Activated CD8-positive, alpha-beta memory T cell treated with anti-CD3 and anti-CD28 coated beads, Interleukin-2, amount 50 U/mL, for 24 hours (primary cell): Measurements from ENCODE around the gene G0S2.

ENCODE experiments used
- DNase-seq: peaks from one replicate; pipeline ENCODE4 v3.0.0-alpha.2; 2020; ENCODE audit errors: extremely low read depth

G0S2 gene

GRCh38 chr1:209648931-209649776, 26.1 kb upstream of the G0S2 start:
- no peak for DNase-seq

- no peak for DNase-seq
These were observed 24.8 kb upstream of the G0S2 start for GRCh38 chr1:209650454-209650853.

DNA sequence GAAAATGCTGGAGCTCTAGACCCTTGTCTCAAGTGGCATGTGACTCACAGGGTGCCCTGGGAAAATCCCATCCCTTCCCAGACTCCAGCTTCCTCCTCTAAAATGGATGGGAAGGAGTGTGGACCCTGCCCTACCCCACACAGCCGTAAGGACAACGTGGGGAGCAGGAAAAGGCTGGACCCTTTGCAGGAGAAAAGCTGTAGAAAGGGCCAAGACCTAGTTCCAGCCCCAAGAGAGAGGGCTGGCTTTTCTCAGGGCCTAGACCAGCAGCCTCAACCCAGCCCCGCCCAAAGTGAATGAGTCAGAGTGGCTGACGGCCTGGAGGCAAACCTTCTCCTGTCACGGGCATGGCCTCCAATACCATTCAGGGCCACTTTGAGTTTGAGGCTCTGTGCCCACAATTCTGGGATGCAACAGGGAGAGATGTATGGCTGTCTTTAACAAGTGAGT, 24.0 kb upstream of the G0S2 start:
- no peak for DNase-seq

- DNase-seq, result no peak
These were observed 23.0 kb upstream of the G0S2 start, which contains the start of gene LAMB3 for GRCh38 chr1:209652121-209652735. TSS of gene LAMB3 (minus strand) at chr1:209652425. CDS start at chr1:209650944, 1,481 bp downstream.

- no peak for DNase-seq
These were observed 22.3 kb upstream of the G0S2 start for GRCh38 chr1:209652873-209653401.

GRCh38 chr1:209653915-209654351, 21.3 kb upstream of the G0S2 start:
- no peak for DNase-seq

DNA sequence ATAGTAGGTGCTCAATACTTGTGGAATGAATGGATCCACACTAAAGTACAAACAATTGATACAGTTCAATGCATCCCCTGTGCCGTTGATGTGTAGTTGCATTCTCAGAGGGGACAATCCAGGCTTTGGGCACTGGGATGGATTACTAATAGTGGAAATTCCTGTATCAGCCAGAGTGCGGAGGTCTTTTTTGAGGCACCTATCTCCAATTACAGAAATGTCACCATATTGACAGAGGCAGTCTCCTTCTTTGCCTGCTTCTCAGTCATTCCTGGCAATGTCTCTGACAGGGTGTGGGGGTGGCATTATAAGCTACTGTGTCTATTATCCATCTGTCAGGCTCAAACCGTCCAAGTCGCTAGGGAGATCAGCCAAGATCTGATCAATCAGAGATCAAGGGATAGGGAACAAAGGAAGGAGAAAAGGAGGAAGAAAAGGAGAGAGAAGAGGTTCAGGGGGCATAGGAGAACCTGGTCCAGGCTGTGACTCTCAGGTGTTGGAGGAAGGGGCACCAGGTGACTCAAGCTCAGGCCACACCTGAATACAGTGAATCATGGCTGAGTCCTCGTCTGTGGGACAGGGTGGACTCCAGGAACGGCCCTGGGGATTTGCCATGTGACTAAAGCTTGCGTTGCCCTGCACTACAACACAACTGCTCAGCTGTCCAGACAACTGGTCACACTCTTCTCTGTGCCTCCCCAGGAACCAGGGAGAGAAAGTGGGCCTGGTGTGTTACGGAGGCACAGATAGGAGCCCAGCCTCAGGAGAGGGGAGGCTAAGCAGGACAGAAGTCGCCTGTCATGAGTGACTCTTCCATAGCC, 19.6 kb upstream of the G0S2 start:
- DNase-seq, result no peak

DNA sequence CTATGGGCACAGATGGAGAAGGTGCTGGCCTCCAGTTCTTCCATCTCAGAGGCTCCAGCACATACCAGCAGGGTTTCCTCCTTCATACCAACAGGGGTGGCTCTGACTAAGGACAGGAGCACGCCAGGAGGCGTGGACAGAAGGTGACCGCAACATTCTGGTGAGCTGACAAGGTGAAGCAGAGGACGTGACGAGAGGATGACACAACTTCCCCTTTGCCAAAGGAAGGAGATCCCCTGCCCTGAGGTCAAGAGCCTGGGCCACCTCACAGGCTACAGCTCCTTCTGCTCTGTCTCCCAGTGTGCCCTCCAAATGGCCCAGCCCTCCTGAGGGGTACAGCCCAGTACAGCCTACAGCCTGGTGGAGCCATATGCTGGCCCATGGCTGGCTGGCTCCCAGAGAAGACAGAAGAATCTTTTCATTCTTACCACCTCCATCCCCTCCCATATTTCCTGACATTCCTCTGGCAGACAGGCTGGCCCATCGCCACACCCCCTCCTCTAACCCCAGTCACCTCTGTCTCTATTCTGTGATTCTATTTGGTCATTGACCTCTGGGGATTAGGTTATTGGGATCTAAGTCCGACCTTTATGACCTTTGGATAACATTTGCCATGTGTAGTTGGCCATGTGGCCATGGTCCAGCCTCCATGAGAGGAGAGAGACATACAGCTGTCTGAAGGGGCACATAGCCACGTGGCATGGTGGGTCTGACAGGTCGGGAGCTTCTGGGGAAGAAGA, 17.9 kb upstream of the G0S2 start:
- DNase-seq, result no peak

DNA sequence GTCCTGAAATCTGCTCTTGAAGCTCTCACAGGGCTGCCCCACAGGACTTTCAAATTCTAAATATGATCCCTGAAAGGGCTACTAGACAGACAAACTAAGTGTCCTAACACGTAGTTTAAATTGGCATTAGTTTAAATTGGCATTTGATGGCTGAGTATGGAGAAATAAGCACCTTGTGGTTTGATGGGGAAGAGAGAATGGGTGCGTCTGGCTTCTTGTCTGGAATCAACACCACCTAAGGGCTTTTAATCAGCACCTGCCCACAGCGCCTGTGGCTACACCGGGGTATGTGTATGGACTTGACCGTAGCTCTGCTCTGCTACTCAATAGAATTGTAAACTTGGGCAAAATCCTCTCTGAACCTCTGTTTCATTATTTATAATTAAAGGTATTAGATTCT, 17.3 kb upstream of the G0S2 start:
- no peak for DNase-seq

- no peak for DNase-seq
These were observed 15.3 kb upstream of the G0S2 start for GRCh38 chr1:209659909-209660308.

DNA sequence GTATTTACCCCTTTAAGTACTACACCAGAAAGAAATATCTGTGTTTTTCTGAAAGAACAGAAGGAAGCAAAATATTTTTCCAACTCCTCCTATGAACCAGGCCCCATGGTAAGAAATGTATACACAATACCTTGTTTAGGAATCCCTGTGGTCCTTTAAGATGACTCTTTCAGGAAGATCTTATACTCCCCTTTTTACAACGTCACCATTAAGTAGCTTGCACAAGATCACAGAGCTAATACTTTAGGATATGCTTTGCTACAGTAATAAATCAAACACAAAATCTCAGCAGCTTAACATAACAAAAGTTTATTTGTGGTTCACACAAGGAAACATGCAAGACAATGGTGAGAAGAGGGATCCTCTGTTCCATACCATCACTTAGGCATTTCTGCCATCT, 14.1 kb upstream of the G0S2 start:
- no peak for DNase-seq

- DNase-seq, result no peak
These were observed 12.3 kb upstream of the G0S2 start for GRCh38 chr1:209662879-209663327.

DNA sequence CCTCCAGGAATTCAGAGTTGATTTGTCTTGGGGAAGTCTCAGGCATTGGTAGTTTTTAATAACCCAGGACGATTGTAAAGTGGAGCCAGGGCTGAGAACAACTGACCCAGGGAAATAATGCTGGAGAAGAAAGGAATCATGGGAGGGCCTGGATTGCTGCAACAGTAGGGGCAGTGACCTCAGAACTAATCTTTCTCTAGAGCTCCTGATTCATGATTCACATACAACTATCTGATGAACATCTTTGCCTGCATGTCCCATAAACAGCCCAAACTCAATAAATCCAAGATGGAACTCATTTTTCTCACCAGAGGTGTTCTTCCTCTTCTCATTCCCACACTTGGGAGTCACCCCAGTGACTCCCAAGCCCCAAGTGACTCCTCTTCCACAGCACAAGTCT, 8.1 kb upstream of the G0S2 start:
- DNase-seq, result no peak

DNA sequence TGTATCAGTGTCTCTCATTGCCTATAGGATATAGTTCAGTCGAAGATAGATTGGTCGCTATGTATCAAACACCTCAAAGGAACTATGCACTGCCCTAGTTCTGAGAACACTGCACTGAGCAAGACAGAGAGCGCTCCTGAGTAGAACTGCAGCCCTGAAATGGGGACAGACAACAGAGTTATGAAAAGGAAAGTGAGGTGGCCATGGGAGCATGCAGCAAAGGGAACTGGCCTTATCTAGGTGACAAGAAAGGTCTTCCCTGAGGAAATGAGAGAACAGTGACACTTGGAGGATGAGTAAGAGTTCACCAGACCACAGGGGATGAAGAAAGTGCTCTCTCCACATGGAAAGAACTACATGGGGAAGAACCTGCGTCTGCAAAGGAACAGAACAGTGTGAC, 7.5 kb upstream of the G0S2 start:
- no peak for DNase-seq

DNA sequence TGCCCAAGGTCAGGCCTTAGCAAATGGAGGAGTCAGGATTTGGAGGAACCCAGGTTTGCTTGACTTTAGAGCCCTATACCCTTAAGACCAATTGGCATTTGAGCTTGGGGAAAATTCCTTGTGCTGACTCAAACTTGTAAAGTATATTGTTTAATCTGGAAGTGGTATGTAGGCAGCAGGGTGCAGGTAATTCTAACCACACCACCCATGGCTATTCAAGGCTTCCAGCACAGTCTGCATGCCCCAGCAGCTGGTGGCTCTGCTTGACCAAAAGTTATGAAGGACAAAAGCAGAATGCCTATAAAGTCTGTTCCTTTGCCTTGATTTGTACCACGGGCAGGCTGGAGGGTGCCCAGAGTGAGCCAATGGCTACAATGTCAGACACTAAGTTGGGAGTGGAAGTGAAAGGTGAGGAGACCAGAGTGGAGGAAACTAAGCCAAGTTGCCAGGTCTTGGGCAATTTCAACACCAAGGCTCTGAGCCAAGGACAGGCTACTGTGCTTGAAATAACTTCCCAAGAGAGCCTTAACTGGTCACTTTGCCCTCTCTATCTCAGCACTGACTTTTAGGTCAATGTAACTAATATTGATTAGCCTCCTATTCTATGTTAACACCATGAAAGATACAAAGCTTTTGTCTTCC, 4.7 kb upstream of the G0S2 start:
- DNase-seq, result no peak

- DNase-seq, result no peak
These were observed 2.2 kb upstream of the G0S2 start for GRCh38 chr1:209672705-209673630.

DNA sequence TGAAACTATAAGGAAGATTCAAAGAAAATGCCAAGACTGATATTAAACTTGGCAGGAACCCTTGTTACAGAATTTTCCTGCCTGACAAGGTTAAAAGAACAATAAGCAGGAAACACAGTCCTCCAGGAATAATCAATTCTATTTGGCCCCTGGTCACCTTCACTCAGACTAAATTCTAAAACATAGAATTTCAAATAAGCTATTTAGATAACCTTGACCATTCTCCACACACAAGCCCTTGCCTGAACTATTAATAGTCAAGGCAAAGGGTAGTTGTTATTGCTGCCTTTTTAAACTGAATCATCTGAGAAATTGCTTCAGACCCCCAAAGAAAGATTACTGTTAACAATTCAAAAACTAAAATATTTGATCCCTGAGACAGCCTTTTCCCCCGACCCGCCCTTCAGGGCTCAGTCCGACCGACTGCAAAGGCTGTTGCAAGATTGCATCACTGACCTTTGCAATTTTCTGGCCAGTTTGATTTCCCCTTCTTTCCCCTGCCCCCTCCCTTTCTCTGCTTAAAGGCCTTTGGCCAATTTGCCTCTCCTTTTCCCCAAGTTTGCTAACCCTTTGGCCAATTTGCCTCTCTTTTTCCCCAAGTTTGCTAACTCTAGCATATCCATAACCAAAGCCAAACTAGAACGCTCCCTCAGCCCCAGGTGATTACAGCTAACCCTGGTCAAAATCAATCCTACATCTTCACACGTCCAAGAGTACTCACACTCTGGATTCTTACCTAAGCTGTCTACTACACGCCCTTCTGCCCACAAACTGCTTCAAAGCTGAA, 1.4 kb upstream of the G0S2 start:
- no peak for DNase-seq

DNA sequence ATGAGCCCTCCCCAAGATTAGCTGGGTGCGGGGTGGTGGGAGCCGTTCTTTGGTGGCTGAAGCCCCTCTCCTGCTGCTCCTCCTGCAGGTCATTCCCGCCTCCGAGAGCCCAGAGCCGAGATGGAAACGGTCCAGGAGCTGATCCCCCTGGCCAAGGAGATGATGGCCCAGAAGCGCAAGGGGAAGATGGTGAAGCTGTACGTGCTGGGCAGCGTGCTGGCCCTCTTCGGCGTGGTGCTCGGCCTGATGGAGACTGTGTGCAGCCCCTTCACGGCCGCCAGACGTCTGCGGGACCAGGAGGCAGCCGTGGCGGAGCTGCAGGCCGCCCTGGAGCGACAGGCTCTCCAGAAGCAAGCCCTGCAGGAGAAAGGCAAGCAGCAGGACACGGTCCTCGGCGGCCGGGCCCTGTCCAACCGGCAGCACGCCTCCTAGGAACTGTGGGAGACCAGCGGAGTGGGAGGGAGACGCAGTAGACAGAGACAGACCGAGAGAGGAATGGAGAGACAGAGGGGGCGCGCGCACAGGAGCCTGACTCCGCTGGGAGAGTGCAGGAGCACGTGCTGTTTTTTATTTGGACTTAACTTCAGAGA, 448 bp downstream of the G0S2 start:
- no peak for DNase-seq
